PFSK-1 (cell line): ENCODE data around the gene SEMA4D.

ENCODE experiments used
- FOXP2 ChIP-seq: optimal IDR thresholded peaks from 2 replicates; pipeline ENCODE3; 2011; ENCODE audit warnings: borderline replicate concordance, control low read depth, inconsistent platforms; ENCODE audit not compliant: insufficient read depth; ENCODE audit errors: extremely low read length, extremely low read depth
- POLR2AphosphoS5 ChIP-seq: IDR thresholded peaks from 2 replicates; pipeline ENCODE4 v1.6.1; 2012; ENCODE audit warnings: low read depth, mild to moderate bottlenecking, control low read depth, low read length, moderate library complexity
- SIN3A ChIP-seq: IDR thresholded peaks from 2 replicates; pipeline ENCODE4 v1.6.1; 2012; ENCODE audit warnings: mild to moderate bottlenecking, low read length, moderate library complexity, borderline replicate concordance; ENCODE audit not compliant: insufficient read depth
- TAF1 ChIP-seq: IDR thresholded peaks from 2 replicates; pipeline ENCODE4 v1.6.1; 2012; ENCODE audit warnings: low read length, control low read depth, borderline replicate concordance; ENCODE audit not compliant: insufficient read depth
- TF ChIP-seq, protein P1 (sequence below), 2 experiments: IDR thresholded peaks; 2 replicates each; pipeline versions ENCODE4 v1.6.1 to v1.8.0; 2011 to 2012; ENCODE audit warnings: low read depth in 2 of 2, low read length in 2 of 2, control low read depth in 1 of 2, inconsistent platforms in 1 of 2, mild to moderate bottlenecking in 1 of 2, moderate library complexity in 1 of 2; ENCODE audit not compliant: insufficient read depth in 1 of 2

The SEMA4D gene

GRCh38 chr9:89413963-89414638, 83.8 kb downstream of the SEMA4D start:
- no peak for TF ChIP-seq FOXP2
- TF ChIP-seq POLR2AphosphoS5 = no peak

- TF ChIP-seq SIN3A = no peak
- no peak for TF ChIP-seq POLR2AphosphoS5
- no peak for TF ChIP-seq FOXP2
- TF ChIP-seq, protein P1, sequence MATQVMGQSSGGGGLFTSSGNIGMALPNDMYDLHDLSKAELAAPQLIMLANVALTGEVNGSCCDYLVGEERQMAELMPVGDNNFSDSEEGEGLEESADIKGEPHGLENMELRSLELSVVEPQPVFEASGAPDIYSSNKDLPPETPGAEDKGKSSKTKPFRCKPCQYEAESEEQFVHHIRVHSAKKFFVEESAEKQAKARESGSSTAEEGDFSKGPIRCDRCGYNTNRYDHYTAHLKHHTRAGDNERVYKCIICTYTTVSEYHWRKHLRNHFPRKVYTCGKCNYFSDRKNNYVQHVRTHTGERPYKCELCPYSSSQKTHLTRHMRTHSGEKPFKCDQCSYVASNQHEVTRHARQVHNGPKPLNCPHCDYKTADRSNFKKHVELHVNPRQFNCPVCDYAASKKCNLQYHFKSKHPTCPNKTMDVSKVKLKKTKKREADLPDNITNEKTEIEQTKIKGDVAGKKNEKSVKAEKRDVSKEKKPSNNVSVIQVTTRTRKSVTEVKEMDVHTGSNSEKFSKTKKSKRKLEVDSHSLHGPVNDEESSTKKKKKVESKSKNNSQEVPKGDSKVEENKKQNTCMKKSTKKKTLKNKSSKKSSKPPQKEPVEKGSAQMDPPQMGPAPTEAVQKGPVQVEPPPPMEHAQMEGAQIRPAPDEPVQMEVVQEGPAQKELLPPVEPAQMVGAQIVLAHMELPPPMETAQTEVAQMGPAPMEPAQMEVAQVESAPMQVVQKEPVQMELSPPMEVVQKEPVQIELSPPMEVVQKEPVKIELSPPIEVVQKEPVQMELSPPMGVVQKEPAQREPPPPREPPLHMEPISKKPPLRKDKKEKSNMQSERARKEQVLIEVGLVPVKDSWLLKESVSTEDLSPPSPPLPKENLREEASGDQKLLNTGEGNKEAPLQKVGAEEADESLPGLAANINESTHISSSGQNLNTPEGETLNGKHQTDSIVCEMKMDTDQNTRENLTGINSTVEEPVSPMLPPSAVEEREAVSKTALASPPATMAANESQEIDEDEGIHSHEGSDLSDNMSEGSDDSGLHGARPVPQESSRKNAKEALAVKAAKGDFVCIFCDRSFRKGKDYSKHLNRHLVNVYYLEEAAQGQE (IDR thresholded peaks at IDR 0.05; ENCODE audit: insufficient read depth in 1 of 2, low read depth in 2 of 2, low read length in 2 of 2) = no peak
- TF ChIP-seq TAF1 = no peak
Observed at GRCh38 chr9:89412951-89413350, 85.0 kb downstream of the SEMA4D start.

- TF ChIP-seq POLR2AphosphoS5 (no peak), SIN3A (no peak), TAF1 (no peak), FOXP2 (no peak)
- TF ChIP-seq, protein P1 (IDR thresholded peaks at IDR 0.05; ENCODE audit: insufficient read depth in 1 of 2, low read depth in 2 of 2, low read length in 2 of 2) = no peak
Observed at GRCh38 chr9:89412541-89412940, 85.4 kb downstream of the SEMA4D start.

DNA sequence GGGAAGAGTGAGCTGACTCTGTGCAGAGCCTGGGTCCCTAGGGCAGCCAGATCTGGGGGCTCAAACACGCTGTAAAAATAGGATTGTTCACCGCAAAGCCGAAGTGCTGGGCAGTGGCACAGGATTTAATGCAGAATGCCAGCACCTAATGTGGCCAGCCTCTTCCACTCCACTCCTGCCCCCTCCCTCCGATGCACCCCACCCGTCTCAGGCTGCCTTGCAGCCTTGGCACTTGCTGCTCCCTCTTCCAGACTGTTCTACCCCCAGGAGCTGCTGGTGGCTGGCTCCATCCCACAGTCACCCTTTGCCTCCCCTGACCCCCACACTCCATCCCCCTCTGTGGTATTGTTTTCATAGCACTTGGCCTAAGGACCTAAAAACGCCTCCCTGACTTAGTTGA, 86.2 kb downstream of the SEMA4D start:
- TF ChIP-seq SIN3A = no peak
- TF ChIP-seq, protein P1 (IDR thresholded peaks at IDR 0.05; ENCODE audit: insufficient read depth in 1 of 2, low read depth in 2 of 2, low read length in 2 of 2) = no peak
- TF ChIP-seq POLR2AphosphoS5 = no peak
- no peak for TF ChIP-seq FOXP2
- no peak for TF ChIP-seq TAF1

DNA sequence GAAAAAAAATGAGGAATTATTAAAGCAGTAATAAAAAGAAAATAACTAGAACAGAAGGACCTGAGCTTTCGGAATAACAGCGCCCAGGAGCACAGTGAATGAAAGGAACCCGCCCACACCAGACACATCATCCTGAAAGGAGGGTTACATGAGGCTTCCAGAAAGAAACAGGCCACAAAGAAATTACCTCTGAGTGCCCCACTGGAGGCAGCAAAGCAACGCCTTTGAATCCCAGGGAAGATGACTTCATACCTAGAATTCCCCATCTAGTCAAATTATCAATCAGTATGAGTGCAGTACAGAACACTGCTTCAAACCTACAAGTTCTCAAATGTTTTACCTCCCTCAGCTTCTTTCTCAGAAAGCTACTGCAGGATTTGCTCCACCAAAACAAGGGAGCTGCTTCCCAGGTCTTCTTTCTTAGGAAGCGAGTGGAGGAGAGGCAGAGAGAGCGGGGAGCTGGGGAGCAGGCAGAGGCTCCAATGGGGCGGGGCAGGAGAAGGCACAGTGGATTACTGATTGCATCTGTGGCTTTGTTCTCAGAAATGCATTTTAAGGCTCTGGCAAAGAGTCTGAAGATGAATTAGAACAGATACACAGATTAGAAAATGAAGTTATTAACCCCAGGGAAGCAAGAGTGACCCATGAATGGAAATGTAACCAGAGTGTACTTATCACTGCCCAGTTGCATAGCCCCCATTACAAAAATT, 87.1 kb downstream of the SEMA4D start:
- no peak for TF ChIP-seq POLR2AphosphoS5
- no peak for TF ChIP-seq FOXP2
- no peak for TF ChIP-seq SIN3A
- no peak for TF ChIP-seq TAF1
- TF ChIP-seq, protein P1 (IDR thresholded peaks at IDR 0.05; ENCODE audit: insufficient read depth in 1 of 2, low read depth in 2 of 2, low read length in 2 of 2) = no peak
